Left ventricle myocardium superior (tissue), 1 donor: Measurements from ENCODE around the gene RNF146. TPM values are rescaled to one million over a fixed set of nuclear protein-coding genes. Genes with fewer than 3 reads are reported as not detected.
"Not testable (repeated sequence)": the region's sequence is repeated elsewhere in the genome, so short reads cannot be mapped to it uniquely, and the experiment has no call there.

ENCODE experiments used
- ATAC-seq: fragments of 200-7000 bp; cut with Tn5 transposase; one replicate; pipeline ENCODE4 v1.9.1; 2020; ENCODE audit warnings: mild to moderate bottlenecking, moderate library complexity
- DNase-seq: peaks from one replicate; pipeline ENCODE4 v3.0.0-alpha.2; 2020
- intact Hi-C: fragments of 100-400 bp; cut with micrococcal nuclease; formaldehyde crosslinking; loops from one replicate; pipeline ENCODE4 v1.11.0; 2022
- total RNA-seq: library from RNA; stranded (reverse); fragmentation: NEBNext Ultra II Directional; extraction: Animal tissue kit (Norgen Biotek cat#: 25700); gene quantifications from one replicate; pipeline ENCODE4 v1.2.1, GENCODE V29; 2021
- donor health status: DM: no; HTN: yes; CAD: no; lungs with severe emphysema.

Gene RNF146
- total RNA-seq, 1 donor from 2014 or later, result 46.3 TPM

DNA sequence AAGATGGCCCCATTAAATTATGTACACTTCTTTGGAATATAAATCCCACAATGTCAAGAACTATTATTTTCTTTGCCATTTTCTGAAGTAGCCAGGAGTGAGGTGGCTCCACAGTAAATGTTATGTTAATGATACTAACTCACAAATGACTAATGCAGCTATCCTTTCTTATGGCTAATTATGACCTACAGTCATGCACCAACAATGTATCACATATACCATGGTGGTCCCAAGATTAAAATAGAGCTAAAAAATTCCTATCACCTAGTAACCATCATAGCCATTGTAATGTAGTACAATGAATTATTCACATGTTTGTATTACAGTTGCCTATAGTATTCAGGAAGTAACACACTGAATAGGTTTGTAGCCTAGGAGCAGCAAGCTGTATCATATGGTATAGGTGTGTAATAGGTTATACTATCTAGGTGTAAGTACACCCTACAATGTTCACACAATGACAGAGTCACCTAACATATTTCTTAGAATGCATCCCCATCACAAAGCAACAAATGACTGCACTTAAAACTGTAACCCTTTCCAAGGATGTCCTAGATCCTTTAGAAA is 61.5 kb downstream of the RNF146 start:
- ATAC-seq (no peak), DNase-seq (no peak)
- intact Hi-C loops, result no loop called here

DNA sequence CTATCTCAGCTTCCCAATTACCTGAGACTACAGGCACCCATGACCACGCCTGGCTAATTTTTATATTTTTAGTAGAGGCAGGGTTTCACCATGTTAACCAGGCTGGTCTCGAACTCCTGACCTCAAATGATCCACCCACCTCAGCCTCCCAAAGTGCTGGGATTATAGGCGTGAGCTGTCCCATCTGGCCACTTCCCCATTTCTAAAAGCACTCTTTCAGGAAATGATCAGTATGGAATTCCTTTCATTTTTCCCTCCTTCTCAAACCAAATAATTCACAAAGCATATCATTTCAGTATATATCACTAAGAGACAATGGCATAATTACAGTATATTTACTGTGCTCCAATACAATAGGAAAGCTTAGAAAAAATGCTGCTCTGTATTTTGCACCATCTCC is 64.6 kb downstream of the RNF146 start:
- DNase-seq, ATAC-seq, intact Hi-C loops: not testable (repeated sequence)

DNA sequence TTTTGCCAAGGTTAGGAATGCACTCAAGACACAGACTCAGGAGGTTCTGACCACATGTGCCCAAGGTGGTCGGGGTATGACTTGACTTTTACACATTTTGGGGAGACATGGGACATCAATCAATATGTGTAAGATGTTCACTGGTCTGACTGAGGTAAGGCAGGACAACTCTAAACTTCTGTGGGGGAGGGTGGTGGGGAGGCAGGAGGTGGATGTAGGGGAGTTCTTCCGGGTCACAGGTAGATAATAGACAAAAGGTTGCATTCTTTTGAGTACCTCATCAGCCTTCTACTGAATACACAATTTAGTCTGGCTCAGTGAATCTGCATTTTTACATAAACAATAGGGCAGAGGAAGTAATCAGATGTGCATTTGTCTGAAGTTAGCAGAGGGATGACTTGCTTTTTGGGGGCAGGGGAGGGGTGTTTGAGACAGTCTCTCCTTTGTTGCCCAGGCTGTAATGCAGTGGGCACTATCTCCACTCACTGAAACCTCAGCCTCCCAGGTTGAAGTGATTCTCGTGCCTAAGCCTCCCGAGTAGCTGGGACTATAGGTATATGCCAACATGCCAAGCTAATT is 65.8 kb downstream of the RNF146 start:
- ATAC-seq, result no peak

More for the DNA sequence above, 65.8 kb downstream of the RNF146 start:
- DNase-seq, result no peak
- intact Hi-C loops, result no loop called here

Other genes with a start within 250 kb of the RNF146 start
- 0.57 TPM for gene RSPO3, start 148.2 kb upstream of the RNF146 start, total RNA-seq
- gene ECHDC1, start 76.7 kb downstream of the RNF146 start, total RNA-seq, result 43.4 TPM
- gene KIAA0408, start 192.5 kb downstream of the RNF146 start, total RNA-seq, result 2.4 TPM